Esophagus muscularis mucosa (tissue), 3 donors: Measurements from ENCODE around the gene GK2.

ENCODE experiments used
- CTCF ChIP-seq, 3 experiments: fragments of 200-600 bp in 2 of 3; fragments of 450-650 bp in 1 of 3; sonication (generic) in 2 of 3; IDR thresholded peaks; one replicate each; pipeline ENCODE4 v1.5.1; 2017 to 2019; ENCODE audit warnings: antibody characterized with exemption in 3 of 3, mild to moderate bottlenecking in 2 of 3, moderate library complexity in 1 of 3
- POLR2A ChIP-seq: fragments of 450-650 bp; IDR thresholded peaks from one replicate; pipeline ENCODE4 v1.6.1; 2017; ENCODE audit warnings: antibody characterized with exemption, moderate library complexity, mild to moderate bottlenecking, low read depth
- POLR2AphosphoS5 ChIP-seq, 2 donors: sonication (generic); formaldehyde crosslinking; IDR thresholded peaks; one replicate each; pipeline ENCODE4 v1.6.1; 2017; ENCODE audit warnings: antibody characterized with exemption in 2 of 2

GRCh38 chr4:79413886-79414285 is 5.9 kb upstream of the GK2 start:
- TF ChIP-seq CTCF (IDR thresholded peaks at IDR 0.05), result no peak
- no peak for TF ChIP-seq POLR2A
- TF ChIP-seq POLR2AphosphoS5 (IDR thresholded peaks at IDR 0.05), result no peak
